Measurements from ENCODE around the gene TCFL5. TPM values are rescaled to one million over a fixed set of nuclear protein-coding genes. Genes with fewer than 3 reads are reported as not detected.

Gene TCFL5
- total RNA-seq (2022; extraction: Qiagen RNA extraction) = 3.9 to 4.6 TPM (median 4.0 TPM) in 5 replicates

DNA sequence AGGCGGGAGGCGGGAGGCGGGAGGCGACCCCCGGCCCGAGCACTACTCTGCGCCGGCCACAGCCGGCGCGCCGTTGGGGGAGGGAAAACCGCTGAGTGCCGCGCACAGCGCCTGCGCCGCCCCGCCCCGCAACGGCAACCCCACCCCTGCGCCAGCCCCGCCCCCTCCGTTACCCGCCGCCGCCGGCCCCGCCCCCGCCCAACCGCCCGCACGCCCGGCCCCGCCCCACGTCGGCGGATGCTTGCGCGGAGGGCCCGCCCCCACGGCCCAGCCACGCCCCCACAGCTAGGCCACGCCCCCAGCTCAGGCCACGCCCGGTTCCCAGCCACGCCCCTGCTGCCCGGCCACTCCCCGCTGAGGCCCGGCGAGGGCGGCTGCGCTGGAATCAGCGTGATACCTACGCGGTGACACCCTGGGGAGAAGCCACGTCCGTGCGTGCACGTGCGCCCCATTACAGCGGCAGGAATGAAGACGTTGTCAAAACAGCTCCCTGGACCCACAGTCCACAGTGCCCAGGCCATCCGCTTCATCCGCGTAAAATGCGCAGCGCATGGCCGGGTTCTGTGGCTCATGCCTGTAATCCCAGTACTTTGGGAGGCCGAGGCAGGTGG, at the start of gene TCFL5:
TSS of gene TCFL5 (minus strand) at position 97 of the 611 bp plus-strand sequence. CDS start 152 bp downstream, outside the sequence.

DNA sequence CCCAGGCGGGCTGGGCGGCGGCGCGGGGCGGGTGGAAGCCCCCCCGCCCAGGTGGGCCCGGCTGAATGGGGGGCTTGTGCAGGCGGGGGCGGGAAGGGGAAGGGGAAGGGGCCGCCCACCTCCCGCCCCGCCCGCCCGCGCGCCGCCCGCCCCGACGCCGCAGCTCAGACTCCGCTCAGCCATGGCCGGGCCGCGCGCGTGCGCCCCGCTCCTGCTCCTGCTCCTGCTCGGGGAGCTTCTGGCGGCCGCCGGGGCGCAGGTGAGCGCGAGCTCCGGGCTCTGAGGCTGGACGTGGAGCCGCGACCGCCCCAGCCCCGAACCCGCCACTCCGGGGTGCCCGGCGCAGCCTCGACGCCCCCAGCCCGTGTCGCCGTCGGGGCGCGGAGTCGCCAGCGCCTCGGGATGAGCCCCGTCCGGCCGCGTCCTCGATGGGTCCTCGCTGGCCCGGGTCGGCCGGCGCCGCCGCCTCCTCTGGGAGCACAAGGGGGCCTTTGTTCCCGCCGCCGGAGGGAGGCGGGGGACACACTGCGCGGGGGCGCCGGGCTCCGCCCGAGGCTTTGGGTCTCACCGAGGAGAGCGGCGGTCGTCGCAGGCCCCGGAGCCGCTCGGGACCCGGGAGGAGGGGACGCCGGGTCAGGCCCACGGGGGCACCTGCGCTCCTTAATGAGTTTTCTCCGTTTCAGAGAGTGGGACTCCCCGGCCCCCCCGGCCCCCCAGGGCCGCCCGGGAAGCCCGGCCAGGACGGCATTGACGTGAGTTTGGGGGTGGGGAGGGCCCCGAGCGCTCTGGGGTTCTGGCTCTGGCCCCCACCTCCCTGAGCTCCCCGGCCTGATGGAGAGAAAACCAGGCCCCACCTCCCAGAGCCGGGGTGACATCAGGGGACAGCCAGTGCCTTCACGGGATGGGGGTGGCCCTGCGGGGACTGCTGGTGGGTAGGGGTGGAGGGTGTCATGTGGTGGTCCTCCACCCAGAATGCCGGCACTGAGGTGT, 44.4 kb downstream of the TCFL5 start, which contains the start of gene COL9A3:
TSS of gene COL9A3 (plus strand) at position 167 of the 990 bp plus-strand sequence. CDS start at position 182, 15 bp downstream.

DNA sequence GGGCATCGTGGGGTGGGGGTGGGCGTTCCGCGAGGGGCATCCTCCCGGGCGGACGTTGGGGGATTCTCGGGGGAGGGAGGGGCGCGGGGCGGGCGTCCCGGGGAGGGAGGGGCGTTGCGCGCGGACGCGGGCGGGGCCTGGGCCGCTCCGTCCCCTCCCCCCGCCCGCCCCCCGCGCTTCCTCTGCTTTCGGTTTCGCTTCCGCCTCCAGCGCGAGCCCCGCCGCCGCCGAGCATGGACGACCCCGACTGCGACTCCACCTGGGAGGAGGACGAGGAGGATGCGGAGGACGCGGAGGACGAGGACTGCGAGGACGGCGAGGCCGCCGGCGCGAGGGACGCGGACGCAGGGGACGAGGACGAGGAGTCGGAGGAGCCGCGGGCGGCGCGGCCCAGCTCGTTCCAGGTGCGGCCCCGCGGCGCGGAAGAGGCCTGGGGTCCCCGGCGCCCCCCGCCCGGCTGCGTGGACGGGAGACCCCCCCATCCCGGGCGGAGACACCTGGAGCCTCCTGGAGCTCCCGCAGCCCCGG, 56.9 kb downstream of the TCFL5 start, which contains the start of gene OGFR:
TSS of gene OGFR (plus strand) at position 209 of the 528 bp plus-strand sequence. CDS start at position 234, 25 bp downstream.

Other genes with a start within 250 kb of the TCFL5 start
- 6.4 to 9.8 TPM (median 9.0 TPM) in 5 replicates for gene SLCO4A1, start 219.3 kb downstream of the TCFL5 start, total RNA-seq (2022; extraction: Qiagen RNA extraction)
- 0.09 to 0.17 TPM (median 0.16 TPM) in 5 replicates for gene NTSR1, start 153.0 kb downstream of the TCFL5 start, total RNA-seq (2022; extraction: Qiagen RNA extraction)
- 21.3 to 25.8 TPM (median 23.7 TPM) in 5 replicates for gene MRGBP, start 65.3 kb downstream of the TCFL5 start, total RNA-seq (2022; extraction: Qiagen RNA extraction)
- gene OGFR, start 57.0 kb downstream of the TCFL5 start, total RNA-seq (2022; extraction: Qiagen RNA extraction) = 38.6 to 50.9 TPM (median 47.4 TPM) in 5 replicates
- gene COL9A3, start 44.8 kb downstream of the TCFL5 start, total RNA-seq (2022; extraction: Qiagen RNA extraction) = 0.37 to 0.84 TPM (median 0.55 TPM) in 5 replicates
- 20.3 to 25.8 TPM (median 23.8 TPM) in 5 replicates for gene DIDO1, start 64.7 kb upstream of the TCFL5 start, total RNA-seq (2022; extraction: Qiagen RNA extraction)
- gene GID8, start 76.3 kb upstream of the TCFL5 start, total RNA-seq (2022; extraction: Qiagen RNA extraction) = 21.3 to 23.2 TPM (median 21.8 TPM) in 5 replicates
- gene SLC17A9, start 90.9 kb upstream of the TCFL5 start, total RNA-seq (2022; extraction: Qiagen RNA extraction) = 0.03 to 0.13 TPM (median 0.08 TPM) in 4 of 5 replicates, not detected in the other
- not detected in 5 replicates for gene BHLHE23, start 145.1 kb upstream of the TCFL5 start, total RNA-seq (2022; extraction: Qiagen RNA extraction)